CD8-positive, alpha-beta memory T cell (primary cell): ENCODE data around the gene GPR17. TPM values are rescaled to one million over a fixed set of nuclear protein-coding genes. Genes with fewer than 3 reads are reported as not detected.

Experiments
- CTCF ChIA-PET: fragments of 350-600 bp; sonication (Branson Sonifier 250); formaldehyde crosslinking; loops from one replicate; lab custom pipeline; 2021; ENCODE audit warnings: antibody characterized with exemption; lab: Charles Lee
- POLR2A ChIA-PET: fragments of 350-600 bp; sonication (Branson Sonifier 250); formaldehyde crosslinking; loops from one replicate; lab custom pipeline; 2021; ENCODE audit warnings: antibody characterized with exemption; lab: Charles Lee
- DNase-seq, 5 donors: peaks; one replicate each; pipeline versions ENCODE4 v3.0.0 to v3.0.0-alpha.2; 2020 to 2022; ENCODE audit warnings: mixed read lengths in 1 of 5
- H3K27ac ChIP-seq: one replicate; pipeline ENCODE4 v1.7.0; 2013; ENCODE audit warnings: low read depth, mild to moderate bottlenecking, low read length, moderate library complexity
- H3K27me3 ChIP-seq: 2 replicates; pipeline ENCODE4 v1.7.0; 2013; ENCODE audit warnings: low read length, mild to moderate bottlenecking; ENCODE audit not compliant: insufficient read depth, poor library complexity, severe bottlenecking
- H3K36me3 ChIP-seq: 2 replicates; pipeline ENCODE4 v1.7.0; 2013; ENCODE audit warnings: mild to moderate bottlenecking, low read length, moderate library complexity; ENCODE audit not compliant: insufficient read depth
- H3K4me1 ChIP-seq: 2 replicates; pipeline ENCODE4 v1.7.0; 2013; ENCODE audit warnings: mild to moderate bottlenecking, low read length, moderate library complexity; ENCODE audit not compliant: insufficient read depth
- H3K4me3 ChIP-seq: 2 replicates; pipeline ENCODE4 v1.7.0; 2013; ENCODE audit warnings: mild to moderate bottlenecking, low read length
- H3K9me3 ChIP-seq: 2 replicates; pipeline ENCODE4 v1.7.0; 2013; ENCODE audit warnings: mild to moderate bottlenecking, low read length
- H3K27ac Mint-ChIP-seq, 8 donors: one replicate each; pipeline ENCODE4 v1.8.0; 2020 to 2021; ENCODE audit warnings: mixed read lengths in 8 of 8, mild to moderate bottlenecking in 6 of 8, inconsistent platforms in 3 of 8, moderate library complexity in 3 of 8
- H3K27me3 Mint-ChIP-seq, 2 donors: one replicate each; pipeline ENCODE4 v1.8.0; 2020 to 2021; ENCODE audit warnings: mixed read lengths in 2 of 2, mild to moderate bottlenecking in 1 of 2, moderate library complexity in 1 of 2
- H3K36me3 Mint-ChIP-seq, 3 donors: one replicate each; pipeline ENCODE4 v1.8.0; 2020 to 2021; ENCODE audit warnings: mixed read lengths in 3 of 3, inconsistent platforms in 1 of 3, mild to moderate bottlenecking in 1 of 3
- H3K4me1 Mint-ChIP-seq, 3 donors: one replicate each; pipeline ENCODE4 v1.8.0; 2020 to 2021; ENCODE audit warnings: mixed read lengths in 3 of 3, inconsistent platforms in 1 of 3, mild to moderate bottlenecking in 1 of 3
- H3K4me3 Mint-ChIP-seq, 7 donors: one replicate each; pipeline ENCODE4 v1.8.0; 2020 to 2021; ENCODE audit warnings: mixed read lengths in 7 of 7, mild to moderate bottlenecking in 6 of 7, moderate library complexity in 4 of 7, inconsistent platforms in 2 of 7
- H3K9me3 Mint-ChIP-seq, 5 donors: one replicate each; pipeline ENCODE4 v1.8.0; 2020 to 2022; ENCODE audit warnings: mixed read lengths in 5 of 5, mild to moderate bottlenecking in 3 of 5, moderate library complexity in 2 of 5, inconsistent platforms in 1 of 5
- polyA plus RNA-seq: library from polyadenylated mRNA; unstranded; fragments of 300-500 nt; fragmentation: Illumina TruSeq; gene quantifications from one replicate; pipeline ENCODE4 v1.2.3, GENCODE V29; 2021
- total RNA-seq, 2 experiments: library from RNA; stranded (reverse); gene quantifications; one replicate each; pipeline ENCODE4 v1.2.3, GENCODE V29; 2021

The GPR17 gene
- total and polyA plus RNA-seq, 3 experiments from 2014 or later: not detected

DNA sequence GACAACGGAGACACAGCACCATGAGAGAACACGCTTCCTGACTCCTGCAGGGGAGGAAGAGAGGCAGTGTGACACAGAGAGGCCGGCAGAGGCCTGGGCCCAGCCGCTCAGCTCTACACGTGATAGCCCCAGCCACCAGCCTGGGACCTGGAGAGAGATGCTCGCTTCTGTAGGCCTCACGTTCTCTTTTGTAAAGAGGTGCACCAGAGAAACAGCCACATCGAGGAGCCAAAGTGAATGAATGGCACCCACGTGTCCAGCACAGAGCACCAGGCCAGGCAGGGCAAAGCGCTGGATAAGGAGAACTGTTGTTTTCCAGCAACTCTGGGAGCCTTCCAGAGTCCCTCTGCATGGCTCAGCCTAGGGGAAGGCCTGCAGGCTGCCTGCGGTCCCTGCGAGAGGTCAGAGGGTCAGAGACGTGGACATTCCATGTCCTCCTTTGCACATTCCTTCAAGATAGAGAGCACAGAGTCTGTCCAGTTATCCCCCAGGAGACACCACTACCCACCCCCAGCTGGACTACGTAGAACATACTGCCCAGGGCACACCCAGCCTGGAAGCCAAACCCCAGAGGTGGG lies 15.2 kb downstream of the GPR17 start:
- CTCF ChIA-PET: no interaction called here

DNA sequence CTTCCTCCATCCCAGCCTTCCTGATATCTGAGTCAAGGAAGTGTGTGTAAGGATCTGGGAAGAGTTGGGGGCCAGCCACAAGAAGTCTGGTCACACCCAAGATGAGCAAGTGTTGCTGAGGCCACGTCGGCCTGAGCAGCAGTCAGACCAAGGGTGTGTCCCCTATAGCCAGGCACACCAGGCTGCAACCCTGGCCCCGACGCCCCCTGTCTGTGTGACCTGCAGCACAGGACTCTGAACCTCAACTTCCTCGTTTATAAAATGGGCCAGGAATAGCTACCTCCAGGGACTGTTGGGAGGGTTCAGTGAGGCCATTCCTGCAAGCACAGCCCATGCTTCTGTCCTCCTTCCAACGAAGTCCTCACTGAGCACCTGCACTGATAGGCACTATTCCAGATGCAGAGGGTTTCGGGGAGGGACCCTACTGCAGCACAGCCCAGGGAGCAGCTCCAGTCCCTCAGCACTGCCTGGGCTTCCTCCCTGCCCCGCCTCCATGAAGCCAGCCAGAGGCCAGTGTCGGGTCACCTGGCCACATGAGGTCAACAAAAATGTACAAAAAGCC lies 16.1 kb downstream of the GPR17 start:
- POLR2A ChIA-PET: no interaction called here
- H3K27me3 Mint-ChIP-seq: peaks cover 20 to 61% of the 10 kb centered on the region in 2 donors
- Histone ChIP-seq H3K9me3 (no peaks in the 10 kb centered on the region), H3K27me3 (peaks cover 17% of the 10 kb centered on the region), H3K36me3 (no peaks in the 10 kb centered on the region), H3K27ac (no peak overlapping the region), H3K4me3 (no peak overlapping the region), H3K4me1 (no peaks in the 10 kb centered on the region)
- H3K4me1 Mint-ChIP-seq: no peaks in the 10 kb centered on the region
- CTCF ChIA-PET: no interaction called here
- H3K9me3 Mint-ChIP-seq: no peaks in the 10 kb centered on the region
- H3K36me3 Mint-ChIP-seq: peaks cover 0 to 1% (median 0%) of the 10 kb centered on the region in 3 donors
- DNase-seq: no peak
- no peak overlapping the region for H3K27ac Mint-ChIP-seq
- no peak overlapping the region for H3K4me3 Mint-ChIP-seq

More for the DNA sequence above, 15.2 kb downstream of the GPR17 start:
- Mint-ChIP-seq H3K4me3 (no peak overlapping the region), H3K9me3 (no peaks in the 10 kb centered on the region), H3K36me3 (no peaks in the 10 kb centered on the region), H3K27me3 (peaks cover 15 to 52% of the 10 kb centered on the region in 2 donors), H3K27ac (no peak overlapping the region), H3K4me1 (no peaks in the 10 kb centered on the region)
- no peak overlapping the region for H3K27ac ChIP-seq
- no peak for DNase-seq
- no peaks in the 10 kb centered on the region for H3K36me3 ChIP-seq
- no peaks in the 10 kb centered on the region for H3K4me1 ChIP-seq
- peaks cover 17% of the 10 kb centered on the region for H3K27me3 ChIP-seq
- POLR2A ChIA-PET: no interaction called here
- H3K4me3 ChIP-seq: no peak overlapping the region
- no peaks in the 10 kb centered on the region for H3K9me3 ChIP-seq

DNA sequence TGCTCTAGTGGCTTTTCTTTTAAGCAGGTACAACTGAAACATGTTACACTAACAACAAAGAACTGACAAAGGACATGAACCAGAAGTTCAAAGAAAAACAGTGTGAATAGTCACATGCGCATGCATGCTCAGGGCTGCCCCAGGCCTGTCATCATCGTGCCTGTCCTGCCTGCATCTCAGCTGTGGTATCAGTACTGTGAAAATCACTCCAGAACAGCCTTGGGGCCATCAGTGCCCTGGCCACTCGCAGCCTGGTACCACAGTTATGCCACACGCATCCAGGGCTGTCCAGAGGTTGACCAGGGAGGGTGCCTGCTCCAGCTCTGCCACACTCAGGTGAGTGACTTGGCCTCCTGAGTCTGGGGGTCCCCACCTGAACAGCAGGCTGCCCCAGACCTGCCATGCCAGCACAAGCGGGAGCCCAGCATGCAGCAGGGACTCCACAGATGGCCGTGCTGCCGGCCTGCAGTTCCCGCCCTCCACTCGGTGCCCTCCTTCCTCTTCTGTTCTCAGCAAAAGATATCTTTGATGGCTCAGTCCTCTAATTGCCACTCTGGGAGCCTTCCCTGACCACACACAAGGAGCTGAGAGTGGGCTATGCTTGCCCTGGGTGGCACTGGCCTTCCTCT lies 17.1 kb downstream of the GPR17 start:
- Histone ChIP-seq H3K9me3 (no peaks in the 10 kb centered on the region), H3K27ac (no peak overlapping the region), H3K27me3 (peaks cover 17% of the 10 kb centered on the region), H3K4me1 (no peaks in the 10 kb centered on the region), H3K4me3 (no peak overlapping the region), H3K36me3 (no peaks in the 10 kb centered on the region)
- Mint-ChIP-seq H3K4me1 (no peaks in the 10 kb centered on the region), H3K4me3 (no peak overlapping the region), H3K27me3 (peaks cover 24 to 68% of the 10 kb centered on the region in 2 donors), H3K9me3 (no peaks in the 10 kb centered on the region), H3K36me3 (peaks cover 0 to 1% (median 0%) of the 10 kb centered on the region in 3 donors), H3K27ac (no peak overlapping the region)
- DNase-seq: no peak
- ChIA-PET CTCF (no interaction called here), POLR2A (no interaction called here)

DNA sequence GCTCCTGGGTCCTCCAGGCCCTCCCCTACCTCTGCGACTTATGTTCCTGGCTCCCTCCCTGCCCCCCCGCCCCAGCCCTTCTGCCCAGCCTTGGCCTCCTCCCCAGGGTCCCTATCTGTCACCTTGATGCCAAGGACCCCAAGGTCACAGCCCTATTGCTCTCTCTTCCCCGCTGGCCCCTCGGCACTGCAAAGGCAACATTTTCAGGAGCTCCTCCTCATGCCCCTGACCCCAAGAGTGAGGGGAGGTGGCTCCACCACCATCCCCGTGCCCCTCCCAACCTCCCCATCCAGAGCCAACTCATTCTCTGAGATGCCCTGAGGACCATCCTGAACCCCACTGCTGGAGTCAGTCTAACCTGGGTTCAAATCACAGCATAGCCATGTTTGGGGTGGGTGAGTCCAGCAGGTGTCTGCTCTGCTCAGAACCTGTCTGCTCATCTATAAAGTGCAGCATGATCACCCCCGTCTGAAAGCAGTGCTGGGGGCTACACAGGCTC lies 17.7 kb downstream of the GPR17 start:
- peaks cover 17% of the 10 kb centered on the region for H3K27me3 ChIP-seq
- DNase-seq: no peak
- no peak overlapping the region for H3K4me3 ChIP-seq
- no peaks in the 10 kb centered on the region for H3K4me1 ChIP-seq
- Mint-ChIP-seq H3K27me3 (peaks cover 23 to 68% of the 10 kb centered on the region in 2 donors), H3K27ac (no peak overlapping the region), H3K4me1 (no peaks in the 10 kb centered on the region), H3K4me3 (no peak overlapping the region), H3K9me3 (no peaks in the 10 kb centered on the region), H3K36me3 (peaks cover 0 to 1% (median 0%) of the 10 kb centered on the region in 3 donors)
- H3K36me3 ChIP-seq: no peaks in the 10 kb centered on the region
- CTCF ChIA-PET: no interaction called here
- POLR2A ChIA-PET: no interaction called here
- no peak overlapping the region for H3K27ac ChIP-seq
- H3K9me3 ChIP-seq: no peaks in the 10 kb centered on the region

DNA sequence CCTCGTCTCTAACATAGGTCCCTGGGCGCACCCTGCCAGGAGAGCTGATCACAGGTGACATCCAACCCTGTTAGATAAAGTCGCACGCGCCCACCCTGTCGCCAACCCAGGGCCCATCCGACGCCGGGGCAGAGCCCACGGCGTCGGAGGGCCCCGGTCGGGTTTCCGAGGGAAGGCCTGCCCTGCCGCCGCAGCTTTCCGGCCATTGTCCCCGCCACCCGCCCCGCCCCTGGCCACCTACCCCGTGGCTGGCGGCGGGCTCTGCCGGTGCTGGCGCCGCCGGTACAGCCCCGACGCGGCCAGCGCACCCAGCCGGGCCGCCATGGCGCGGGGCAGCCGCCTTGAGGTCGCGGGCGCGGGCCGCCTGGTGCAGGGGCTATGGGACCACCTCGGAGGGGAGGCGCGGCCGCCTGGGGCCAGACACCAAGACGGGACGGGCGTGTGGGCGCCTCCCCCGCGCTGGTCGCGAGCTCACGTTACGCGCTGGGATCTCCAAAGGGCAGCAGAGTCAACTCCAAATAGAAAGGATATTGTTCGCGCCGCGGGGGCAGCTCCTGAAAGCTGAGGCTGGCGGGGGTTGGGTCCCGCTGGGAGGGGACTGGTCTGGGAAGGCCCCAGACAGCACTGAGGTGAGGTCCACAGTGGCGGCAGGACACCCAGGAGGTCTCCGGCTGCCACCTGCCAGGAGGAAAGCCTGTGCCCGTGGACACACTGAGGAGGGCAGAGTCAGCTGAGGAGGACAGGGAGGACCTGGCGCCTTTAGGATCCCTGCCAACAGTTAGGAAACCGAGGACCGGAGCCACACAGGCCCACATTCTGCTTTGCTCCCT lies 18.3 kb downstream of the GPR17 start:
- POLR2A ChIA-PET: no interaction called here
- no peak overlapping the region for H3K27ac ChIP-seq
- Mint-ChIP-seq H3K27ac (no peak overlapping the region), H3K4me3 (no peak overlapping the region), H3K27me3 (peaks cover 27 to 72% of the 10 kb centered on the region in 2 donors), H3K4me1 (no peaks in the 10 kb centered on the region), H3K36me3 (peaks cover 0 to 1% (median 0%) of the 10 kb centered on the region in 3 donors), H3K9me3 (no peaks in the 10 kb centered on the region)
- H3K9me3 ChIP-seq: no peaks in the 10 kb centered on the region
- H3K27me3 ChIP-seq: peaks cover 22% of the 10 kb centered on the region
- DNase-seq: no peak
- no peaks in the 10 kb centered on the region for H3K4me1 ChIP-seq
- no peaks in the 10 kb centered on the region for H3K36me3 ChIP-seq
- H3K4me3 ChIP-seq: no peak overlapping the region
- CTCF ChIA-PET: no interaction called here

DNA sequence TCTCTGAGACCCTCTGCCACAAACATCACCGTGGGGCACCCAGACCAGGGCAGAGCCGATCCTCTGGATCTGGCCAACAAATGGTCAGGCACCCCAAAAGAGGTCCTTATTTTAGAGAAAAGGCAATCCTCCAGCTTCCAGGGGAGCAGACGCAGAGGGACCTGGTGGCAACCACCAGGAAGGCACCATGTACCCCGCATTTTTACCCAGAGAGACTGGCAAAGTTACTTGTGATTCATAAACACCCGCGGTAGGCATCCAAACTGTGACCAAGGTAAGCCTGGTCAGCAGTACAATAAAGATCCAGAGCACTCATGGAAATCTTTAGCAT lies 18.9 kb downstream of the GPR17 start:
- peaks cover 29 to 75% of the 10 kb centered on the region in 2 donors for H3K27me3 Mint-ChIP-seq
- ChIA-PET CTCF (no interaction called here), POLR2A (no interaction called here)

DNA sequence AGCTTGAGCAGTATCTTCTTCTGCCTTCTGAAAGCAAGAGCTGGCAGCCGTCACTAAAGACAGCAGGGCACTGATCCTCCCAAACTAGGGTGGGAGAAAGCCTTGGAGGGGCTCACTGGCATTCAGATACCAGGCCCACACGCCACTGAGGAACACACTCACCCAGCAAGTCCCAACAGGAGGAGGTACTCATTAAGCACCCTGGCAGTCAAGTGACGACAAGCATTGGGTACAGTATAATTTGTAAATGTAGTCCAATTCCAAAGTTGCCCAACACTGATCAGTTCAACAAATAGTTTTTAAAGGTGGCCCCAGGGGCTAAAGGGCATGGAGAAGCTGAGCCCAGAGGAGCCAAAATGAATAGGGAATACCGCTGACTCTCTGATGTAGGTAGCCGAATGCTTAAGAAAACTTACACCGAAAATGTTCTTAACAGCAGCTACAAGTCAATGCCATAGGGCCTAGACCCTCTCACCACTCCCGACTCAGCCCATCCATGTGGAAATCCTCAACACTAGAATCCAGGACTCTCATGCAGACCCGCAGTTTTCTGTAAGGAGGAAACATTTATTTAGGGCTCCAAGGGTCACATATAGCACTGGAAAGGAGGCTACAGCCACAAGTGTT lies 19.4 kb downstream of the GPR17 start:
- no peaks in the 10 kb centered on the region for H3K4me1 Mint-ChIP-seq
- peaks cover 32 to 75% of the 10 kb centered on the region in 2 donors for H3K27me3 Mint-ChIP-seq
- H3K36me3 Mint-ChIP-seq: peaks cover 0 to 1% (median 0%) of the 10 kb centered on the region in 3 donors
- no peaks in the 10 kb centered on the region for H3K4me1 ChIP-seq
- H3K36me3 ChIP-seq: no peaks in the 10 kb centered on the region
- no peak overlapping the region for H3K4me3 ChIP-seq
- H3K9me3 Mint-ChIP-seq: no peaks in the 10 kb centered on the region
- no peak overlapping the region for H3K4me3 Mint-ChIP-seq
- H3K27ac Mint-ChIP-seq: no peak overlapping the region
- ChIA-PET POLR2A (no interaction called here), CTCF (no interaction called here)
- DNase-seq: no peak
- peaks cover 22% of the 10 kb centered on the region for H3K27me3 ChIP-seq
- H3K27ac ChIP-seq: no peak overlapping the region
- no peaks in the 10 kb centered on the region for H3K9me3 ChIP-seq

More for the DNA sequence above, 18.9 kb downstream of the GPR17 start:
- peaks cover 0 to 1% (median 0%) of the 10 kb centered on the region in 3 donors for H3K36me3 Mint-ChIP-seq
- DNase-seq: no peak
- H3K9me3 ChIP-seq: no peaks in the 10 kb centered on the region
- H3K27ac ChIP-seq: no peak overlapping the region
- no peak overlapping the region for H3K4me3 ChIP-seq
- H3K9me3 Mint-ChIP-seq: no peaks in the 10 kb centered on the region
- no peaks in the 10 kb centered on the region for H3K4me1 Mint-ChIP-seq
- H3K4me3 Mint-ChIP-seq: no peak overlapping the region
- no peak overlapping the region for H3K27ac Mint-ChIP-seq
- H3K27me3 ChIP-seq: peaks cover 22% of the 10 kb centered on the region
- no peaks in the 10 kb centered on the region for H3K4me1 ChIP-seq
- H3K36me3 ChIP-seq: no peaks in the 10 kb centered on the region
